ENCODE results near the gene CBFA2T3.

The CBFA2T3 gene

DNA sequence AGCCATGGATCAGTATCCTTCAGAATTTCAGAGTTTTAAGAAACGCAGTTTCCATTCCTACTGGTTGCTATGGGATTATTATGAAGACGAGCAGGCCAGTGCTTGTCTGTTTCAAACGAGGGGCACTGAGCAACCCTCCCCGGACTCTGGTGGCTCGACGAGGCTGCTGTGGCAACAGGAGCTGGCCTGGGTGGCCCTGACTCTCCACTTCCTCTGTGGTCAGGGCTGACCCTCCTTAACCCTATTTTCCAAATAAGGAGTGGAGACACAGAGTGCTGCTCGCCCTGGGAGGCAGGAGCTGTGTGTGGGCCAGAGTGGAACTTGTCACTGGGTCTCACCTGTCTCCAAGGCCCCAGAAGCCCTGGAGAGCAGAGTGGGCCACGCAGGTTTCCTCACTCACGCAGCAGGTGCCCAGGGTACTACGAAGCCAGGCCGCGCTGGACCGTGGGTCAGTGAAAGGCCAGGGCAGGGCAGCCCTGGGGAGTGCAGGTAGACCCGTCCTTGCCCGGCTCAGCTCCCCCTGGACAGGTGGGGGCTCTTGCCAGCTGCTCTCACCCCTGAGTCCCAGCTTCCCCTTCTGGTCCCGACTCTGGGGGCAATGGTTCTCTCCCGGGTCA lies 123.6 kb downstream of the CBFA2T3 start:
- no peak for DNase-seq

DNA sequence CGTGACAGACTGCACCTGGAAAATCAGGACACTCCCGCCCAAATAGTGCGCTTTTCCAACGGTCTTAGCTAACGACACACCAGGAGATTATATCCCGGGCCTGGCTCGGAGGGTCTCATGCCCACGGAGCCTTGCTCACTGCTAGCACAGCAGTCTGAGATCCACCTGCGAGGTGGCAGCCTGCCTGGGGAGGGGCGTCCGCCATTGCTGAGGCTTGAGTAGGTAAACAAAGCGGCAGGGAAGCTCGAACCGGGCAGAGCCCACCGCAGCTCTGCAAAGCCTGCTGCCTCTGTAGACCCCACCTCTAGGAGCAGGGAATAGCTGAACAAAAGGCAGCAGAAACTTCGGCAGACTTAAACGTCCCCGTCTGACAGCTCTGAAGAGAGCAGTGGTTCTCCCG lies 125.4 kb downstream of the CBFA2T3 start:
- no peak for DNase-seq

- no peak for DNase-seq
These were observed 126.3 kb downstream of the CBFA2T3 start for GRCh38 chr16:88850531-88851199.

- no peak for DNase-seq
These were observed 128.4 kb downstream of the CBFA2T3 start for GRCh38 chr16:88848557-88848956.

- no peak for DNase-seq
These were observed 129.4 kb downstream of the CBFA2T3 start for GRCh38 chr16:88847654-88848053.

DNA sequence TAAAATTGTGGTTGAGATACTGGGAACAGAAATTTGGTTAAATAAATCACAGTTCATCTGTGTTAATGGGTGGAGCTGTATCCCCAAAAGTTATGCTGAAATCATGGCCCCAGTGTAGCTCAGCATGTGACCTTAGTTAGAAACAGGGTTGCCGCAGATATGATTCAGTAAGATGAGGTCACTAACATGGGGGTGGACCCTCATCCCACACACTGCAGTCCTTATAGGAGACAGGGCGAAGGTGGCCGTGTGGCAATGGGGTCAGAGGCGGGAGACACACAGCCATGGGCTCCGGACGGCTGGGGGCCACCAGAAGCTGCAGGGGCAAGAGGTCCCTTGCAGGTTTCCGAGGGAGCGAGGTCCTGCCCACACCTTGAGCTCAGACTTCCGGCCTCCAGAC lies 130.9 kb downstream of the CBFA2T3 start:
- no peak for DNase-seq

DNA sequence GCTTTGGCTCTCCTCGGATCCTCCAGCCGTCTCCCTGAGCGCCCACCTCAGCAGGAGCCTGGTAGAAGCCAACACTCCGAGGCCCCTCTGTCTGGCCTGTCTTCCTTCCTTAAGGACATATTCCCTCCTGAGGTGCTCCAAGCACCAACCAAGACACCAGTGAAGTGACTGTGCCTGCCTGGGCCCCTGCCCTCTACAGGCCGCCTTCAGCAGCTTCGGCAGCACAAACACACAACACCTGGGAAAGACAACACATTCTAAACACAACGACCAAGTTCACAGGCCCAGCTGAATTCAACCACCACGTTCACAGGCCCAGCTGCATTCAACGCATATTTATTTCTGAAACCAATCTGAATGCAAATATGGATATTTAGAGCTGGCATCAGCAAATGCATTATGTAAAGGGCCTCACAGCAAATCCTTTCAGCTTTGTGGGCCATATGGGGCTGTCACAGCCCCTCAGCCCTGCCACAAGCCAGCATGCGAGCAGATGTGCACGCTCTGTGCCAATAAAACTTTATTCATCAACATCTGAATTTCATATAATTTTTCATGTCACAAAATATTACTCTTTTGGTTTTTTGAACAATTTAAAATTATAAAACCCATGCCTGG lies 132.5 kb downstream of the CBFA2T3 start:
- DNase-seq = no peak

- DNase-seq = no peak
These were observed 133.8 kb downstream of the CBFA2T3 start for GRCh38 chr16:88843256-88843655.

- no peak for DNase-seq
These were observed 134.2 kb downstream of the CBFA2T3 start for GRCh38 chr16:88842806-88843205.

- DNase-seq = no peak
These were observed 134.7 kb downstream of the CBFA2T3 start for GRCh38 chr16:88842308-88842756.

- DNase-seq = no peak
These were observed 135.3 kb downstream of the CBFA2T3 start for GRCh38 chr16:88841521-88842307.

DNA sequence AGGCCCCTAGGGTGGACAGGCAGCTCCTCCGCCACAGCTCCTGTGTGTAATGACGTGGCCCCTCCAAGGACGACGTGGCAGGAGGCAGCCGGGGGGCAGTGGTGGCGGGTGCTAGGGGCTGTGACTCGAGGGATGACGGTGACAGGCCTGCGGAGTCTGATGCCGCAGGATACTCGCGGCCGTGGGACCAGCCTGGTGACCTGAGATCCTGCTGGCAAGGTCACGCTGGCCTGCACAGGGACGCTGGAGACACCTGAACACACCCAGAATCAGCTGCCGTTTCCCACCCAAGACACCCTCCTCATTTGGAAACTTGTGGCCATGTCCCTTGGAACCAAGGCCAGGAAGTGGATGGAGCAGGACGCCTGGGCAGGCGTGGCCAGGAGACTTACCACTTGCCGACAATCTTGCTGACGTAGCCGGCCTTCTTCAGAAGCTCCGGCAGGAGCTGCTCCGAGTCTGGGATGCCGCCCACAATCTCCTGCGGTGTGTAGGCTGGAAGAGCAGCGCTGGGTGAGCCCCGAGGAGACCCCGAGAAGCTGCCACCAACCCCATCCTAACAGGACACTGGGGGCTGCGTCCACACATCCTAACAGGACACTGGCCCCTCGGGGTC lies 136.3 kb downstream of the CBFA2T3 start:
- no peak for DNase-seq

GRCh38 chr16:88839745-88840599 lies 137.0 kb downstream of the CBFA2T3 start:
- DNase-seq = no peak

GRCh38 chr16:88839026-88839529 lies 137.9 kb downstream of the CBFA2T3 start:
- no peak for DNase-seq

DNA sequence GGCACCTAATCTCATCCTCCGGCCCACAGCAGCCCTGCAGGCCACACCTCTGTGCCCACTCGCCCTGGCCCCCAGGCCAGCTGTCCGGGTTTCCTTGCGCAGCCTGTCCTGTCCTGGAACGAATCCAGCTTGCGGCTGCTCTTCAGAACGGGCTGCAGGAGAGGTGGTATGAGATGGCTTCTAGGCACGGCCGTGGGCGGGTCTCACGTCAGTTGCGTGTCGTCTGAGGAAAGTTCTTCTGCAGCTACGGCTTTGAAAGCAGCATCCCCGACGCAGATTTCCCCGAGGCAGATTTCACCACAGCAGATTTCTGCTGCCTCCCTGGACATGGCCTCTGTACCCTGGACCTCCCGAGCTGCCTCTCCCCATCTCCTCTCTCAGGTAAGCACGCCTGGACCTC lies 138.4 kb downstream of the CBFA2T3 start:
- no peak for DNase-seq

GRCh38 chr16:88837806-88838205 lies 139.2 kb downstream of the CBFA2T3 start:
- no peak for DNase-seq

DNA sequence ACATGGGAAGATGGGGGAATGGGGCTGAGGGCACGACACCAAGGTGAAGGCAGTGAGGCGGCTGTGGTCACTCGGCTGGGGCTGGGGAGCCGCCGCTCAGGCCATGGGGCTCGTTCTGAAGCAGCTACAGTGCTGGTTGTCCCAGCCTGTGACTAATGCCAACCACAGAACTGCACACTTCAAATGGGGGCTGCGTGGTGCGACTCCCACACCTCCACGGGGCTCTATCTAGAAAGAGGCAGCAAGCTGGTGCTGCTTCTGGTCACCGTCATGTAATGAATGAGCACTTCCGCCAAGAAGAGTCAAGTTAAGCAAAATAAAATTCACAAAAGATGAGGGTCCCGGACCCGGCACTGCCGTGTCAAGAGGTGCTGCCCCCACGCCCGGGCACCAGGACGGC lies 140.2 kb downstream of the CBFA2T3 start:
- DNase-seq = no peak

- DNase-seq = no peak
These were observed 141.2 kb downstream of the CBFA2T3 start for GRCh38 chr16:88835818-88836217.

DNA sequence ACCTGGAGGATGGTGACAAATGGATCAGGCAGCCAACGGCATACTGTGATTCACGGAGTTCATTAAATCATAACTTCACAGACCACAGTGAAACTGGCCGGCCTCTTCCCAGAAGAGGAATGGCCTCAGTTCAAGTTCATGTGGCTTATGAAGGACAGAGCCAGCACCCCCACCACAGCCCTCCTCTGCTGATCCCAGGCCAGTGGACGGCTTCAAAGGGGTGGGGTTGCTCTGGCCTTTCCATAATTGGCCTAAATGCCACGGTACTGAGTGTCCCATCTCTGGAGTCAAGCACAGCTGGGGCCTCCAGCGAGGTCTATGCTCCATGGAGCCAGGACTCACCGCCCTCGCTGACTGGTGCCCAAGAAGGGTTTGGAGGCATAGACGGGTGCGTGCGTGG lies 141.6 kb downstream of the CBFA2T3 start:
- no peak for DNase-seq

DNA sequence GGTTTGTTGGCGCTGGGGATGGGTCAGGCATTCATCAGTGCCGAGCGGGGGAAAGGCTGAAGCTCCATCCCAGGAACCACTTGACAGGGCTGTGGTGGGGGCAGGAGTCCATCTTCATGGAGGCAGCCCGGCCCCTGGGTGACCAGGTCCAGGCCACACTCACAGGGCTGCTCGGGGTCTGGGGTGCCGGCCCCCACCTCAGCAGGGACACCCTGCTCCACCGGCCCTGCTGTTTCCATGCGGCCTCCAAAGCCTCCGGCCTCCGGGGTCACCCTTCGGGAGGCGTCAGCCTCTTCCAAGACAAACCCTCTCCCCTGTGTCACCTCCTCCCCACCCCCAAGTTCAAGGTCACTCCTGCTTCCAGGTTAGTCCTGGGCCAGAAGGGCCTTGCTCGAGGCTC lies 142.3 kb downstream of the CBFA2T3 start:
- no peak for DNase-seq

- DNase-seq = no peak
These were observed 143.9 kb downstream of the CBFA2T3 start for GRCh38 chr16:88833086-88833485.

GRCh38 chr16:88831838-88832237 lies 145.2 kb downstream of the CBFA2T3 start:
- DNase-seq = no peak
